T-cell (primary cell): ENCODE measurements around the gene LARGE1. TPM values are rescaled to one million over a fixed set of nuclear protein-coding genes. Genes with fewer than 3 reads are reported as not detected.

Experiments
- ATAC-seq, 4 experiments: fragments of 200-7000 bp in 3 of 4; fragments of 150-1000 bp in 1 of 4; cut with Tn5 transposase; replicated peaks in 1 of 4; 1 replicate in 3 of 4; 2 replicates in 1 of 4; pipeline ENCODE4 v1.10.0; 2021; ENCODE audit warnings: moderate library complexity in 3 of 4, mild to moderate bottlenecking in 2 of 4, moderate number of reproducible peaks in 1 of 4
- CTCF ChIA-PET, 2 donors: fragments of 300-600 bp; sonication (Branson Sonifier 250); formaldehyde crosslinking; loops; one replicate each; lab custom pipeline; 2022; ENCODE audit warnings: antibody characterized with exemption in 2 of 2; lab: Charles Lee
- POLR2A ChIA-PET, 2 donors: fragments of 300-600 bp; sonication (Branson Sonifier 250); formaldehyde crosslinking; loops; one replicate each; lab custom pipeline; 2022; ENCODE audit warnings: antibody characterized with exemption in 2 of 2; lab: Charles Lee
- DNase-seq, 35 experiments: peaks; one replicate each; pipeline versions ENCODE4 v3.0.0 to v3.0.0-alpha.2; 2013 to 2023
- H3K27ac ChIP-seq: one replicate; pipeline ENCODE4 v1.5.1; 2013; ENCODE audit warnings: low read length
- H3K27me3 ChIP-seq, 2 experiments: replicated peaks in 1 of 2; 1 replicate in 1 of 2; 2 replicates in 1 of 2; pipeline versions ENCODE4 v1.6.1 to v1.7.0; 2013; ENCODE audit warnings: low read length in 1 of 2, mixed read lengths in 1 of 2; ENCODE audit not compliant: control insufficient read depth in 2 of 2, insufficient read depth in 2 of 2; ENCODE audit errors: extremely low read depth in 1 of 2
- H3K36me3 ChIP-seq, 2 donors: 1 replicate in 1 of 2; 2 replicates in 1 of 2; pipeline versions ENCODE4 v1.6.1 to v1.7.0; 2013; ENCODE audit warnings: low read length in 1 of 2; ENCODE audit not compliant: control insufficient read depth in 2 of 2, insufficient read depth in 1 of 2; ENCODE audit errors: extremely low read depth in 1 of 2
- H3K4me1 ChIP-seq, 2 experiments: 1 replicate in 1 of 2; 2 replicates in 1 of 2; pipeline versions ENCODE4 v1.6.1 to v1.7.0; 2013; ENCODE audit warnings: low read length in 2 of 2, mixed read lengths in 1 of 2; ENCODE audit not compliant: insufficient read depth in 2 of 2, control insufficient read depth in 1 of 2; ENCODE audit errors: extremely low read depth in 1 of 2
- H3K4me3 ChIP-seq, 2 donors: 1 replicate in 1 of 2; 2 replicates in 1 of 2; pipeline versions ENCODE4 v1.5.1 to v1.7.0; 2013; ENCODE audit warnings: mild to moderate bottlenecking in 2 of 2, low read length in 1 of 2, moderate library complexity in 1 of 2; ENCODE audit not compliant: control insufficient read depth in 1 of 2; ENCODE audit errors: extremely low read depth in 1 of 2
- H3K9me3 ChIP-seq: 2 replicates; pipeline ENCODE4 v1.7.0; 2013
- H3K27ac Mint-ChIP-seq, 2 donors: one replicate each; pipeline ENCODE4 v1.8.0; 2020 to 2021; ENCODE audit warnings: mild to moderate bottlenecking in 2 of 2, mixed read lengths in 2 of 2
- H3K27me3 Mint-ChIP-seq, 2 donors: one replicate each; pipeline ENCODE4 v1.8.0; 2021 to 2022; ENCODE audit warnings: mixed read lengths in 2 of 2
- H3K36me3 Mint-ChIP-seq: one replicate; pipeline ENCODE4 v1.8.0; 2021; ENCODE audit warnings: mixed read lengths
- H3K4me1 Mint-ChIP-seq, 3 donors: one replicate each; pipeline ENCODE4 v1.8.0; 2020 to 2022; ENCODE audit warnings: mixed read lengths in 3 of 3, mild to moderate bottlenecking in 1 of 3
- H3K4me3 Mint-ChIP-seq, 3 donors: one replicate each; pipeline ENCODE4 v1.8.0; 2020 to 2022; ENCODE audit warnings: mild to moderate bottlenecking in 3 of 3, mixed read lengths in 3 of 3, moderate library complexity in 3 of 3
- H3K9me3 Mint-ChIP-seq, 3 donors: one replicate each; pipeline ENCODE4 v1.8.0; 2020 to 2022; ENCODE audit warnings: mixed read lengths in 3 of 3
- WGBS: methylation state at CpG from one replicate; pipeline ENCODE4 v1.1.5; 2013; ENCODE audit warnings: missing lambda C conversion rate; ENCODE audit not compliant: insufficient coverage; 5-methylcytosine and 5-hydroxymethylcytosine counted together
- total RNA-seq, 35 experiments: library from RNA in 6 of 35; stranded (reverse) in 6 of 35; fragments of 120-200 nt in 1 of 35; gene quantifications; one replicate each; pipeline versions ENCODE4 v1.2.1 to v1.2.4 and lab custom pipeline; 2013 to 2026

The LARGE1 gene
- total RNA-seq, 5 donors from 2014 or later (not counting 1 experiment from before 2014, with no cell fraction given): 0.53 to 6.1 (median 3.0) TPM

GRCh38 chr22:33332538-33332937 is 587.7 kb downstream of the LARGE1 start:
- peaks cover 0 to 3% of the 10 kb centered on the region in 2 experiments for H3K27me3 ChIP-seq
- Mint-ChIP-seq H3K27ac (no peak overlapping the region), H3K4me1 (no peaks in the 10 kb centered on the region), H3K4me3 (no peak overlapping the region), H3K36me3 (no peaks in the 10 kb centered on the region), H3K9me3 (no peaks in the 10 kb centered on the region), H3K27me3 (peaks cover 0 to 1% of the 10 kb centered on the region in 2 donors)
- H3K4me1 ChIP-seq: no peaks in the 10 kb centered on the region
- WGBS: no CpG with 5 or more reads among the region's 3 CpGs
- no peaks in the 10 kb centered on the region for H3K9me3 ChIP-seq
- DNase-seq: no peak
- H3K36me3 ChIP-seq: no peaks in the 10 kb centered on the region
- no peak overlapping the region for H3K4me3 ChIP-seq
- H3K27ac ChIP-seq: no peak overlapping the region
- ATAC-seq: no peak
- POLR2A ChIA-PET: no interaction called here
- CTCF ChIA-PET: no interaction called here

GRCh38 chr22:33331017-33331416 is 589.3 kb downstream of the LARGE1 start:
- no peak for DNase-seq
- peaks cover 0 to 3% of the 10 kb centered on the region in 2 experiments for H3K27me3 ChIP-seq
- Mint-ChIP-seq H3K27me3 (peaks cover 4% of the 10 kb centered on the region in 2 donors), H3K9me3 (no peaks in the 10 kb centered on the region), H3K4me1 (no peaks in the 10 kb centered on the region), H3K4me3 (no peak overlapping the region), H3K27ac (no peak overlapping the region), H3K36me3 (no peaks in the 10 kb centered on the region)
- ATAC-seq: no peak
- WGBS: no CpG with 5 or more reads among the region's 1 CpG
- POLR2A ChIA-PET: interaction anchor here in 1 of 2 donors (0.7 kb wide), 1 partner anchor 917 kb away, joined by 4 read pairs; no protein-coding TSS in a partner anchor
- H3K4me3 ChIP-seq: no peak overlapping the region
- H3K9me3 ChIP-seq: no peaks in the 10 kb centered on the region
- no peaks in the 10 kb centered on the region for H3K4me1 ChIP-seq
- CTCF ChIA-PET: no interaction called here
- no peak overlapping the region for H3K27ac ChIP-seq
- H3K36me3 ChIP-seq: no peaks in the 10 kb centered on the region

GRCh38 chr22:33330534-33330933 is 589.7 kb downstream of the LARGE1 start:
- Mint-ChIP-seq H3K9me3 (no peaks in the 10 kb centered on the region), H3K27me3 (peaks cover 4% of the 10 kb centered on the region in 2 donors), H3K27ac (no peak overlapping the region), H3K36me3 (no peaks in the 10 kb centered on the region), H3K4me3 (no peak overlapping the region), H3K4me1 (no peaks in the 10 kb centered on the region)
- H3K9me3 ChIP-seq: no peaks in the 10 kb centered on the region
- ATAC-seq (no peak), DNase-seq (no peak)
- H3K36me3 ChIP-seq: no peaks in the 10 kb centered on the region
- no peaks in the 10 kb centered on the region for H3K4me1 ChIP-seq
- WGBS: 60% methylated on average over 1 of the region's 2 CpGs
- H3K27ac ChIP-seq: no peak overlapping the region
- peaks cover 0 to 3% of the 10 kb centered on the region in 2 experiments for H3K27me3 ChIP-seq
- POLR2A ChIA-PET: interaction anchor here in 1 of 2 donors (0.7 kb wide), 1 partner anchor 918 kb away, joined by 4 read pairs; no protein-coding TSS in a partner anchor
- CTCF ChIA-PET: no interaction called here
- H3K4me3 ChIP-seq: no peak overlapping the region

- Histone ChIP-seq H3K4me3 (no peak overlapping the region), H3K9me3 (no peaks in the 10 kb centered on the region), H3K36me3 (no peaks in the 10 kb centered on the region), H3K4me1 (no peaks in the 10 kb centered on the region), H3K27ac (no peak overlapping the region), H3K27me3 (peaks cover 0 to 3% of the 10 kb centered on the region in 2 experiments)
- Mint-ChIP-seq H3K27ac (no peak overlapping the region), H3K9me3 (no peaks in the 10 kb centered on the region), H3K4me1 (no peaks in the 10 kb centered on the region), H3K36me3 (no peaks in the 10 kb centered on the region), H3K27me3 (peaks cover 4% of the 10 kb centered on the region in 2 donors), H3K4me3 (no peak overlapping the region)
- ChIA-PET CTCF (no interaction called here), POLR2A (no interaction called here)
- ATAC-seq: no peak
- WGBS: no CpG with 5 or more reads among the region's 3 CpGs
- no peak for DNase-seq
These were observed 590.9 kb downstream of the LARGE1 start for GRCh38 chr22:33329398-33329797.

GRCh38 chr22:33328789-33329296 is 591.4 kb downstream of the LARGE1 start:
- POLR2A ChIA-PET: no interaction called here
- no peak overlapping the region for H3K27ac ChIP-seq
- Mint-ChIP-seq H3K4me1 (no peaks in the 10 kb centered on the region), H3K9me3 (no peaks in the 10 kb centered on the region), H3K27me3 (peaks cover 4% of the 10 kb centered on the region in 2 donors), H3K36me3 (no peaks in the 10 kb centered on the region), H3K27ac (no peak overlapping the region), H3K4me3 (no peak overlapping the region)
- ATAC-seq (no peak), DNase-seq (no peak)
- no peaks in the 10 kb centered on the region for H3K36me3 ChIP-seq
- 60% methylated on average over 1 of the region's 2 CpGs for whole genome bisulfite sequencing
- H3K9me3 ChIP-seq: no peaks in the 10 kb centered on the region
- H3K27me3 ChIP-seq: peaks cover 0 to 3% of the 10 kb centered on the region in 2 experiments
- H3K4me1 ChIP-seq: no peaks in the 10 kb centered on the region
- H3K4me3 ChIP-seq: no peak overlapping the region
- CTCF ChIA-PET: no interaction called here

GRCh38 chr22:33327348-33327860 is 592.9 kb downstream of the LARGE1 start:
- Histone ChIP-seq H3K27me3 (peaks cover 0 to 3% of the 10 kb centered on the region in 2 experiments), H3K36me3 (no peaks in the 10 kb centered on the region), H3K27ac (no peak overlapping the region), H3K4me1 (no peaks in the 10 kb centered on the region), H3K4me3 (no peak overlapping the region), H3K9me3 (no peaks in the 10 kb centered on the region)
- Mint-ChIP-seq H3K27ac (no peak overlapping the region), H3K4me1 (no peaks in the 10 kb centered on the region), H3K9me3 (no peaks in the 10 kb centered on the region), H3K36me3 (no peaks in the 10 kb centered on the region), H3K4me3 (no peak overlapping the region), H3K27me3 (peaks cover 4% of the 10 kb centered on the region in 2 donors)
- WGBS: 69% methylated on average over 5 of the region's 9 CpGs
- ChIA-PET POLR2A (no interaction called here), CTCF (no interaction called here)
- no peak for ATAC-seq
- no peak for DNase-seq
